K562 (cell line): ENCODE results near the gene ITPRIPL2. TPM values are rescaled to one million over a fixed set of nuclear protein-coding genes. Genes with fewer than 3 reads are reported as not detected.

ENCODE experiments used
- ARID2 ChIP-seq: fragments of 450-650 bp; IDR thresholded peaks from 2 replicates; pipeline ENCODE4 v1.6.1; 2017; ENCODE audit warnings: antibody characterized with exemption, mild to moderate bottlenecking
- BMI1 ChIP-seq: fragments of 150-350 bp; IDR thresholded peaks from 2 replicates; pipeline ENCODE4 v1.6.1; 2014; ENCODE audit warnings: low read length
- BRCA1 ChIP-seq, 2 experiments: fragments of 450-650 bp in 1 of 2; sonication (generic) in 1 of 2; formaldehyde crosslinking in 1 of 2; IDR thresholded peaks; 2 replicates each; pipeline versions ENCODE4 v1.5.0 to v1.6.1; 2017 to 2020; ENCODE audit warnings: mild to moderate bottlenecking in 1 of 2, missing genetic modification reagents in 1 of 2
- DIDO1 ChIP-seq: fragments of 450-650 bp; IDR thresholded peaks from 2 replicates; pipeline ENCODE4 v1.6.1; 2016; ENCODE audit warnings: low read depth, missing biosample characterization, missing genetic modification characterization
- ETV5 ChIP-seq: sonication (generic); formaldehyde crosslinking; IDR thresholded peaks from 2 replicates; pipeline ENCODE4 v1.4.0; 2020; ENCODE audit warnings: low read depth, mild to moderate bottlenecking, missing genetic modification reagents
- KDM4B ChIP-seq, 2 experiments: fragments of 450-650 bp in 1 of 2; sonication (generic) in 1 of 2; IDR thresholded peaks; 2 replicates each; pipeline ENCODE4 v1.6.1; 2016 to 2017; ENCODE audit warnings: borderline replicate concordance in 2 of 2, antibody characterized with exemption in 1 of 2, low read depth in 1 of 2, mild to moderate bottlenecking in 1 of 2
- MBD2 ChIP-seq: sonication (generic); IDR thresholded peaks from 2 replicates; pipeline ENCODE4 v1.6.1; 2016; ENCODE audit warnings: low read depth, borderline replicate concordance
- NEUROD1 ChIP-seq: fragments of 150-350 bp; IDR thresholded peaks from 2 replicates; pipeline ENCODE4 v1.6.1; 2014; ENCODE audit warnings: borderline replicate concordance, low read length, low read depth; ENCODE audit not compliant: partially characterized antibody
- POLR2A ChIP-seq: fragments of 450-650 bp; conservative IDR thresholded peaks from 2 replicates; pipeline ENCODE4 v1.6.1; 2016
- RB1 ChIP-seq: fragments of 450-650 bp; IDR thresholded peaks from 2 replicates; pipeline ENCODE4 v1.6.1; 2017; ENCODE audit warnings: low read depth, mild to moderate bottlenecking
- SAFB ChIP-seq: fragments of 200-400 bp; formaldehyde crosslinking; IDR thresholded peaks from 2 replicates; pipeline ENCODE4 v1.6.1; 2017; ENCODE audit warnings: low read depth, low read length, borderline replicate concordance
- SMARCA4 ChIP-seq: fragments of 450-650 bp; IDR thresholded peaks from 2 replicates; pipeline ENCODE4 v1.6.1; 2016
- SP2 ChIP-seq: IDR thresholded peaks from 2 replicates; pipeline ENCODE4 v1.6.1; 2011; ENCODE audit warnings: mild to moderate bottlenecking, low read depth, low read length, moderate library complexity; ENCODE audit not compliant: poor library complexity, severe bottlenecking; ENCODE audit errors: extremely low read depth
- TCF7 ChIP-seq: sonication (generic); IDR thresholded peaks from 2 replicates; pipeline ENCODE4 v1.6.1; 2016; ENCODE audit warnings: antibody characterized with exemption, borderline replicate concordance
- ZBTB49 ChIP-seq: sonication (generic); formaldehyde crosslinking; IDR thresholded peaks from 2 replicates; pipeline ENCODE4 v1.8.0; 2022; ENCODE audit warnings: missing genetic modification reagents, mild to moderate bottlenecking, borderline replicate concordance
- ZNF134 ChIP-seq: fragments of 250-450 bp; sonication (Bioruptor Pico); conservative IDR thresholded peaks from 2 replicates; pipeline ENCODE4 v1.4.0; 2020
- ZNF232 ChIP-seq: sonication (generic); formaldehyde crosslinking; IDR thresholded peaks from 2 replicates; pipeline ENCODE4 v1.8.0; 2022; ENCODE audit warnings: mild to moderate bottlenecking, missing genetic modification reagents
- ZNF507 ChIP-seq: conservative IDR thresholded peaks from 2 replicates; pipeline ENCODE4 v1.6.1; 2017; ENCODE audit warnings: missing genetic modification characterization, missing compliant biosample characterization
- ZSCAN32 ChIP-seq: fragments of 450-650 bp; formaldehyde crosslinking; IDR thresholded peaks from 2 replicates; pipeline ENCODE4 v1.4.0; 2020; ENCODE audit warnings: mild to moderate bottlenecking, moderate library complexity
- polyA plus RNA-seq, 8 experiments: library from polyadenylated mRNA; depleted of rRNA in 4 of 8; stranded (reverse) in 5 of 8; unstranded in 3 of 8; fragments of >200 nt; fragmentation: Nextera tagmentation in 2 of 8; fragmentation: Illumina TruSeq in 1 of 8; extraction: Ambion mirVana in 2 of 8; extraction: Trizol in 1 of 8; gene quantifications; 2 replicates each; pipeline versions ENCODE4 v1.2.1 to v1.2.3, GENCODE V29; 2011 to 2014; ENCODE audit warnings: inconsistent platforms in 1 of 8, missing spikeins in 1 of 8
- total RNA-seq, 7 experiments: library from RNA; depleted of rRNA in 6 of 7; stranded (reverse); fragments of >200 nt in 6 of 7; fragmentation: Illumina TruSeq in 2 of 7; extraction: Trizol in 2 of 7; gene quantifications; 2 replicates each; pipeline versions ENCODE4 v1.2.1 to v1.2.3, GENCODE V29; 2011 to 2021; ENCODE audit warnings: low replicate concordance in 1 of 7
- TF ChIP-seq, protein P1 (sequence below), 2 experiments: IDR thresholded peaks; 2 replicates each; pipeline ENCODE4 v1.6.1; 2011; ENCODE audit warnings: borderline replicate concordance in 1 of 2, control low read depth in 1 of 2, low read depth in 1 of 2, low read length in 1 of 2, mild to moderate bottlenecking in 1 of 2, mixed read lengths in 1 of 2, moderate library complexity in 1 of 2; ENCODE audit not compliant: insufficient read depth in 1 of 2, insufficient read length in 1 of 2, poor library complexity in 1 of 2, severe bottlenecking in 1 of 2; ENCODE audit errors: extremely low read depth in 1 of 2
- TF ChIP-seq, protein P2 (sequence below): sonication (generic); formaldehyde crosslinking; IDR thresholded peaks from 2 replicates; pipeline ENCODE4 v1.9.0; 2022; ENCODE audit warnings: mild to moderate bottlenecking, missing genetic modification reagents
- TF ChIP-seq, protein P3 (sequence below): sonication (generic); formaldehyde crosslinking; IDR thresholded peaks from 2 replicates; pipeline ENCODE4 v1.8.1; 2022; ENCODE audit warnings: missing genetic modification reagents

ITPRIPL2 gene
- total and polyA plus RNA-seq, 9 of the 15 experiments (the other 6 are each of a cell fraction or from before 2014, with no cell fraction given), result 0.04 to 2.2 (median 0.58) TPM

GRCh38 chr16:19118938-19119431, 5.2 kb downstream of the ITPRIPL2 start (continued):
- TF ChIP-seq, protein P1, sequence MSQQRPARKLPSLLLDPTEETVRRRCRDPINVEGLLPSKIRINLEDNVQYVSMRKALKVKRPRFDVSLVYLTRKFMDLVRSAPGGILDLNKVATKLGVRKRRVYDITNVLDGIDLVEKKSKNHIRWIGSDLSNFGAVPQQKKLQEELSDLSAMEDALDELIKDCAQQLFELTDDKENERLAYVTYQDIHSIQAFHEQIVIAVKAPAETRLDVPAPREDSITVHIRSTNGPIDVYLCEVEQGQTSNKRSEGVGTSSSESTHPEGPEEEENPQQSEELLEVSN (IDR thresholded peaks at IDR 0.05; ENCODE audit: borderline replicate concordance in 1 of 2, extremely low read depth in 1 of 2, insufficient read depth in 1 of 2, insufficient read length in 1 of 2, low read depth in 1 of 2, low read length in 1 of 2, poor library complexity in 1 of 2, severe bottlenecking in 1 of 2), result no peak
- TF ChIP-seq ZSCAN32 (CRISPR knock-in tag) (no peak), SAFB (no peak), POLR2A (peak; percentile 72), ETV5 (CRISPR knock-in tag) (no peak), SMARCA4 (peak; percentile 83), ARID2 (no peak), RB1 (no peak), TCF7 (no peak), MBD2 (no peak), ZNF232 (no peak), ZNF134 (CRISPR knock-in tag) (no peak), NEUROD1 (no peak), ZNF507 (no peak), SP2 (no peak), BRCA1 (IDR thresholded peaks at IDR 0.05) (no peak), BRCA1 (CRISPR knock-in tag; IDR thresholded peaks at IDR 0.05) (no peak), KDM4B (IDR thresholded peaks at IDR 0.05; ENCODE audit: borderline replicate concordance in 2 of 2, low read depth in 1 of 2) (no peak), DIDO1 (tag) (no peak), BMI1 (no peak), ZBTB49 (CRISPR knock-in tag) (no peak)
- TF ChIP-seq, protein P2, sequence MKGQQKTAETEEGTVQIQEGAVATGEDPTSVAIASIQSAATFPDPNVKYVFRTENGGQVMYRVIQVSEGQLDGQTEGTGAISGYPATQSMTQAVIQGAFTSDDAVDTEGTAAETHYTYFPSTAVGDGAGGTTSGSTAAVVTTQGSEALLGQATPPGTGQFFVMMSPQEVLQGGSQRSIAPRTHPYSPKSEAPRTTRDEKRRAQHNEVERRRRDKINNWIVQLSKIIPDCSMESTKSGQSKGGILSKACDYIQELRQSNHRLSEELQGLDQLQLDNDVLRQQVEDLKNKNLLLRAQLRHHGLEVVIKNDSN (CRISPR knock-in tag), result no peak
- TF ChIP-seq, protein P3, sequence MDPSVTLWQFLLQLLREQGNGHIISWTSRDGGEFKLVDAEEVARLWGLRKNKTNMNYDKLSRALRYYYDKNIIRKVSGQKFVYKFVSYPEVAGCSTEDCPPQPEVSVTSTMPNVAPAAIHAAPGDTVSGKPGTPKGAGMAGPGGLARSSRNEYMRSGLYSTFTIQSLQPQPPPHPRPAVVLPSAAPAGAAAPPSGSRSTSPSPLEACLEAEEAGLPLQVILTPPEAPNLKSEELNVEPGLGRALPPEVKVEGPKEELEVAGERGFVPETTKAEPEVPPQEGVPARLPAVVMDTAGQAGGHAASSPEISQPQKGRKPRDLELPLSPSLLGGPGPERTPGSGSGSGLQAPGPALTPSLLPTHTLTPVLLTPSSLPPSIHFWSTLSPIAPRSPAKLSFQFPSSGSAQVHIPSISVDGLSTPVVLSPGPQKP (CRISPR knock-in tag), result no peak
